Adrenal gland (tissue), 5 donors: ENCODE data around the gene QSOX1.

Experiments
- CTCF ChIP-seq, 6 experiments: fragments of 450-650 bp in 4 of 6; fragments of 200-600 bp in 2 of 6; sonication (generic) in 1 of 6; IDR thresholded peaks; 1 replicate in 5 of 6; 2 replicates in 1 of 6; pipeline versions ENCODE4 v1.5.1 to v1.8.0; 2016 to 2021; ENCODE audit warnings: antibody characterized with exemption in 6 of 6, mild to moderate bottlenecking in 2 of 6, moderate library complexity in 1 of 6
- POLR2A ChIP-seq, 2 donors: fragments of 450-650 bp; IDR thresholded peaks; one replicate each; pipeline ENCODE4 v1.6.1; 2017; ENCODE audit warnings: antibody characterized with exemption in 2 of 2, mild to moderate bottlenecking in 2 of 2, moderate library complexity in 1 of 2
- donor health status: DM: no; HTN: no; CAD: no.

- peak; percentile 51 to 76 (median 68) for TF ChIP-seq CTCF (IDR thresholded peaks at IDR 0.05)
- no peak for TF ChIP-seq POLR2A (IDR thresholded peaks at IDR 0.05)
These were observed 33.4 kb downstream of the QSOX1 start for GRCh38 chr1:180188091-180188506.
